ENCODE measurements around the gene CIZ1. TPM values are rescaled to one million over a fixed set of nuclear protein-coding genes. Genes with fewer than 3 reads are reported as not detected.
"Not testable (repeated sequence)": the region's sequence is repeated elsewhere in the genome, so short reads cannot be mapped to it uniquely, and the experiment has no call there.

CIZ1 gene
- total and polyA plus RNA-seq, 3 donors from 2014 or later, result 114 to 159 (median 115) TPM

DNA sequence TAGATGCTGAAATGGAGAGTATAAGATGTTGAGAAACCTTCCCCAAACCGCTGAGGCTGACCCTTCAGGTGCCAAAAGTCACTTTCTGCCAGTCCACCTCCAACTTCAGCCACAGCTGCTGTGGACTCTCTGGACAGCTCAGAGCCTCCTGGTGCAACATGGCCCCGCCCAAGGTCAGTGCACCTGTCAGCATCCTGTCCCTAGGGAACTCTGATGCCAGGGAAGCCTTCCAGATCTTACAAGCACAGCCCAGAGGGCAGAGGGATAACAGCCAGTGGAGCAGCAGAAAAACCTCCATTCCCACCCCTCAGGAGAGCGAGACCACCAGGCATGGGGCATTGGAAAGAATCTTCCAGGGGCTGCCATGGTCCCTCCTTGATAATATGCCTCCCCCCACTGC lies 53.4 kb downstream of the CIZ1 start:
- TF ChIP-seq, protein P1, sequence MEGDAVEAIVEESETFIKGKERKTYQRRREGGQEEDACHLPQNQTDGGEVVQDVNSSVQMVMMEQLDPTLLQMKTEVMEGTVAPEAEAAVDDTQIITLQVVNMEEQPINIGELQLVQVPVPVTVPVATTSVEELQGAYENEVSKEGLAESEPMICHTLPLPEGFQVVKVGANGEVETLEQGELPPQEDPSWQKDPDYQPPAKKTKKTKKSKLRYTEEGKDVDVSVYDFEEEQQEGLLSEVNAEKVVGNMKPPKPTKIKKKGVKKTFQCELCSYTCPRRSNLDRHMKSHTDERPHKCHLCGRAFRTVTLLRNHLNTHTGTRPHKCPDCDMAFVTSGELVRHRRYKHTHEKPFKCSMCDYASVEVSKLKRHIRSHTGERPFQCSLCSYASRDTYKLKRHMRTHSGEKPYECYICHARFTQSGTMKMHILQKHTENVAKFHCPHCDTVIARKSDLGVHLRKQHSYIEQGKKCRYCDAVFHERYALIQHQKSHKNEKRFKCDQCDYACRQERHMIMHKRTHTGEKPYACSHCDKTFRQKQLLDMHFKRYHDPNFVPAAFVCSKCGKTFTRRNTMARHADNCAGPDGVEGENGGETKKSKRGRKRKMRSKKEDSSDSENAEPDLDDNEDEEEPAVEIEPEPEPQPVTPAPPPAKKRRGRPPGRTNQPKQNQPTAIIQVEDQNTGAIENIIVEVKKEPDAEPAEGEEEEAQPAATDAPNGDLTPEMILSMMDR (IDR thresholded peaks at IDR 0.05), result no peak
- TF ChIP-seq POLR2A (IDR thresholded peaks at IDR 0.05), result no peak
- Histone ChIP-seq H3K4me1 (no peaks in the 10 kb centered on the region), H3K4me3 (no peak overlapping the region), H3K36me3 (ENCODE audit: low read depth, missing control alignments) (no peaks in the 10 kb centered on the region), H3K27me3 (no peaks in the 10 kb centered on the region), H3K9me3 (no peaks in the 10 kb centered on the region), H3K27ac (no peak overlapping the region)
- 69 to 81% methylated on average over 2 to 3 of the region's 3 CpGs for WGBS, 2 donors
- DNase-seq, result no peak
- intact Hi-C loops (cut with DNase I; ENCODE audit: low total_unique reads), result no loop called here

DNA sequence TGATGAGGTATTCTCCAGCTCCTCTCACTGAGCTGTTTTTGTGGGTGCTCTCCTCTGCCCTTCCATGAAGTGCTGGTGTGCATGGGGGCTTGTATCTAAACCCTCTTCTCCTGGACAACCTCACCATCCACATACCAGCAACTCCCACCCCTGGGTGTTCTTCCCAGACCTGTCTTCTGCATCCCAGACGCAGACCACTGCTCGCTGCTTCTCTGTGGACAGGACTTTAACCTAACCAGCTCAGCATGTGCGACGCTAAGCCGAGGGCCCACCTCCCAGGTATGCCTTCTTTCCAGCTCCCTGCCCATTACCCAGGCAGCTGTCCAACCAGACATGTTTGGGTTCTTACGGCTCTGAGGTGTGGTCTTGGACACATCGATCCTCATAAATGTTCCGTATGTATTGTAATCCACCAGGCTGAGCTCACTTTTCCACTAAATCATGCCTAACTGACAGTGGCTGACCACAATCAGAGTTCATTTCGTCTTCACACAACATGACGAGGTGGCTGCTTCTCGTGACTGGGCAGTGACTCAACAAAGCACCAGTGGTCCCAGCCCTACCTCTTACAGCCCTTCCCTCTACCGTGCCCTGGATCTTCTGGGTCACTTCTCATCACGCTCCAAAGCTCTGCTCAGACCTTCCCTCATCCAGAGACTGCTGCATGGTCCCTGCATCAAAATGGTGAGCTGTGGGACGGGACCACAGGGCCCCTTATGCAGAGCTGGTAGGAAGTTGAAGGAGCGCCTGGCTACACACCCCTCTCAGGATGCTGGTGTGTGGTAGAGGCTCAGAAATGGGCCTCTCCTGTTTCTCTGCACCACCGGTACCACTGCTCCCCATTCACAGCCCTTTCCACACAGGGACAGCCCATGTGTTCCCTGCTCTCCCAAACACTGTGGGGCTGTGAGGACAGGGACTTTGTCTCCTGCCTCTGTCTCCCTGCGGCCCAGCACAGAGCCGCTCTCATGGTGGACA lies 54.3 kb downstream of the CIZ1 start:
- no peak overlapping the region for H3K4me3 ChIP-seq
- H3K4me1 ChIP-seq, result no peaks in the 10 kb centered on the region
- H3K36me3 ChIP-seq (ENCODE audit: low read depth, missing control alignments), result no peaks in the 10 kb centered on the region
- no peaks in the 10 kb centered on the region for H3K27me3 ChIP-seq
- DNase-seq, result no peak
- TF ChIP-seq POLR2A (IDR thresholded peaks at IDR 0.05), result no peak
- TF ChIP-seq, protein P1 (IDR thresholded peaks at IDR 0.05), result no peak
- H3K27ac ChIP-seq, result no peak overlapping the region
- 88 to 96% methylated on average over 16 to 18 of the region's 18 CpGs for WGBS, 2 donors
- intact Hi-C loops (cut with DNase I; ENCODE audit: low total_unique reads), result no loop called here
- no peaks in the 10 kb centered on the region for H3K9me3 ChIP-seq

DNA sequence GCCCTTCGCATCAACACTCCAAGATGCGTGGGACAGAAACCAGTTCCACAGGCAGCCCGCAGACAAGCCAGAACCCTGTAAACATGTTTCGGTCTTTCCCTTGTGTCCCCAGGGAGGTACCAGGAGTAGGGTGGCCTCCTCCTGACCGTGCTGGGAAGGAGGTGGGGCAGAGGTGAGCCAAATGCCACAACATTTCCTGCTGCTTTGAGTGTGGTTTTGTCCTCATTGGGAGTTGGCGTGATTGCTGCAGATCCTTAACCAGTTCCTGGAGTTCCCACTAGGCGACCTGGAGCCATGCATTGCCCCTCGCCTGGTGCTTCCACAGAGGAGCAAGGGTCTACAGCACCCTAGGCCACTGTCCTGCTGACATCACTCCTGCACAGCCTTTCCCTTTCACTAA lies 55.8 kb downstream of the CIZ1 start:
- DNase-seq; intact Hi-C loops (cut with DNase I; ENCODE audit: low total_unique reads): not testable (repeated sequence)
- 87 to 88% methylated on average over 6 to 8 of the region's 8 CpGs for WGBS, 2 donors

DNA sequence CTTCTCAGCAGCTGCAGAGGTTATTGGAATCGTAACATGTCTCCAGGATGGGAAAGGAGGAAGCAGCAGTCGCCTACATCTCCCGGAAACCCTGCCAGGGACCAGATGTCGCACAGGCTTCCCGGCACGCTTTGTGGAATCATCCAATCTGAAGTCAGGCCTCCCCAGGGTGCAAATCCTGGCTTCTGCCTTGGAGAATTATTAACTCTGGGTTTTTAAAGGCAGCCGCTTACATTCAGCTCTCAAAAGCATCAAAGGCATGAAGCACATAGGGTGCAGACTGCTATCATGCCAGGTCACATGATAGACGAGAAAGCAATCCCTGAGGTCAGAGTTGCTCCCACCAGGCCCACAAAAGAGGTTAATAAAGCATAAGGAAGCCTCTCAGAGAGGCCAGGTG lies 59.2 kb downstream of the CIZ1 start:
- H3K4me3 ChIP-seq; H3K27me3 ChIP-seq; intact Hi-C loops (cut with DNase I; ENCODE audit: low total_unique reads); DNase-seq; H3K27ac ChIP-seq; H3K4me1 ChIP-seq; H3K36me3 ChIP-seq (ENCODE audit: low read depth, missing control alignments); H3K9me3 ChIP-seq: not testable (repeated sequence)
- WGBS, 2 donors, result 31 to 41% methylated on average over 8 of the region's 8 CpGs

More for the DNA sequence above, 55.8 kb downstream of the CIZ1 start:
- H3K4me3 ChIP-seq; H3K4me1 ChIP-seq; H3K27me3 ChIP-seq; H3K27ac ChIP-seq; H3K36me3 ChIP-seq (ENCODE audit: low read depth, missing control alignments); H3K9me3 ChIP-seq: not testable (repeated sequence)

DNA sequence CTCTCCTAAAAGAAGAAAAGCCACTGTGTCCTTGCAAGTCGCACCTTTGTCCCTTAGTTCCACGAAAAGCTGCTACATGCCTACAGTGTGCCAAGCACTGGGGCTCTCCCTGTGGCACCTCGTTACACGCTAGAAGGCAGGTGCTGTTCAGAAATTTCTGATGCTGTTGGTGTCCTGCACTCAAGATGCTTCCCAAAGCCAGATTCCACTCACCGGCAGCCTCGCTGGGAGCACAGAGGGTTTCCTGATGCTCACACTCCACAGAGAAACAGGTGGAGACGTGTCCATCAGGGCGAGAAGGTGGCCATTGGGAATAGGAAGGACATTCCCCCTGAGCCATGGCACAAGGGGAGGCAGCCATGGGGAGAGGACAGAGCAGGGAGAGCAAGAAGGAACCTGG lies 60.0 kb downstream of the CIZ1 start:
- H3K4me1 ChIP-seq; H3K27me3 ChIP-seq; H3K9me3 ChIP-seq; H3K36me3 ChIP-seq (ENCODE audit: low read depth, missing control alignments); H3K27ac ChIP-seq; DNase-seq; intact Hi-C loops (cut with DNase I; ENCODE audit: low total_unique reads); H3K4me3 ChIP-seq: not testable (repeated sequence)
- 84 to 92% methylated on average over 8 of the region's 8 CpGs for WGBS, 2 donors

DNA sequence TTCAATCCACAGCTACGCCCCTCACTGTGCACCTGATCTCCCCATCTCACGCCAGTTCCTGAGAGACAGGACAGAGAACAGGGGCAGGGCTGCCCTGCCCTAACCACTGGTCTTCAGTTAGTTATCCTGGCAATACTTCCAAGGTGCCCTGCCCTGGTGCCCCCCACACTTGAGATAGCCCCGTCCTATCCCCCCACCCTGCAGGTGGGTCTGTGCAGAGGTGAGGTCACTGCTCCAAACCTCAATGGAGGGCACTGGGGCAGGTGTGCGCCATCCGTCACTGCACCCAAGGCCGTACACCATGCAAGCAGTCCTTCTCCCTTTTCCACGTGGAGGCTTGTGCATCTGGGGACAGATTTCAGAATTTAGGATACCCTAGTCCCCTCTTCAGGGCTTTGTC lies 60.7 kb downstream of the CIZ1 start:
- peaks cover 16% of the 10 kb centered on the region for H3K4me1 ChIP-seq
- DNase-seq; H3K27ac ChIP-seq; H3K4me3 ChIP-seq; H3K27me3 ChIP-seq; intact Hi-C loops (cut with DNase I; ENCODE audit: low total_unique reads); H3K9me3 ChIP-seq; H3K36me3 ChIP-seq (ENCODE audit: low read depth, missing control alignments): not testable (repeated sequence)
- 68 to 72% methylated on average over 7 of the region's 7 CpGs for WGBS, 2 donors
